Astrocyte (in vitro differentiated cells and primary cell): ENCODE measurements around the gene SLC6A16. TPM values are rescaled to one million over a fixed set of nuclear protein-coding genes. Genes with fewer than 3 reads are reported as not detected.
"Not testable (repeated sequence)": the region's sequence is repeated elsewhere in the genome, so short reads cannot be mapped to it uniquely, and the experiment has no call there.

Experiments used
- DNase-seq: peaks from one replicate; pipeline ENCODE4 v3.0.0-alpha.2; 2010; ENCODE audit warnings: low read depth
- FAIRE-seq: peaks from 2 replicates; lab custom pipeline; 2011; peaks lifted over from hg19 to GRCh38; lab: Jason Lieb, UNC
- H2AFZ ChIP-seq: 2 replicates; pipeline ENCODE4 v1.6.0; 2012; ENCODE audit warnings: low read depth, low read length, inconsistent platforms
- H3K27ac ChIP-seq: 2 replicates; pipeline ENCODE4 v1.5.1; 2011; ENCODE audit warnings: low read depth, low read length, inconsistent platforms
- H3K27me3 ChIP-seq: 2 replicates; pipeline ENCODE4 v1.6.0; 2011; ENCODE audit warnings: low read length, inconsistent platforms; ENCODE audit not compliant: insufficient read depth
- H3K36me3 ChIP-seq: 2 replicates; pipeline ENCODE4 v1.5.1; 2011; ENCODE audit warnings: low read length, inconsistent platforms; ENCODE audit not compliant: insufficient read depth
- H3K4me1 ChIP-seq: 2 replicates; pipeline ENCODE4 v1.5.1; 2011; ENCODE audit warnings: low read length, inconsistent platforms; ENCODE audit not compliant: insufficient read depth
- H3K4me2 ChIP-seq: 2 replicates; pipeline ENCODE4 v1.6.0; 2012; ENCODE audit warnings: low read length, inconsistent platforms
- H3K4me3 ChIP-seq: 2 replicates; pipeline ENCODE4 v1.5.1; 2011; ENCODE audit warnings: low read depth, mild to moderate bottlenecking, low read length, inconsistent platforms; ENCODE audit not compliant: insufficient read depth
- H3K79me2 ChIP-seq: 2 replicates; pipeline ENCODE4 v1.6.0; 2012; ENCODE audit warnings: mild to moderate bottlenecking, low read length, inconsistent platforms; ENCODE audit not compliant: insufficient read depth
- H3K9ac ChIP-seq: 2 replicates; pipeline ENCODE4 v1.6.0; 2012; ENCODE audit warnings: mild to moderate bottlenecking, low read length, inconsistent platforms
- H3K9me3 ChIP-seq: 2 replicates; pipeline ENCODE4 v1.5.1; 2012; ENCODE audit warnings: low read depth, mild to moderate bottlenecking, low read length, inconsistent platforms; ENCODE audit not compliant: insufficient read depth
- H4K20me1 ChIP-seq: 2 replicates; pipeline ENCODE4 v1.6.0; 2012; ENCODE audit warnings: low read length, inconsistent platforms; ENCODE audit not compliant: insufficient read depth
- H3K27ac Mint-ChIP-seq: one replicate; pipeline ENCODE4 v1.8.0; 2021; ENCODE audit warnings: mild to moderate bottlenecking, mixed read lengths; ENCODE audit not compliant: unreplicated experiment
- H3K27me3 Mint-ChIP-seq: one replicate; pipeline ENCODE4 v1.8.0; 2021; ENCODE audit warnings: low read depth, mixed read lengths; ENCODE audit not compliant: unreplicated experiment
- H3K36me3 Mint-ChIP-seq: one replicate; pipeline ENCODE4 v1.8.0; 2021; ENCODE audit warnings: low read depth, mixed read lengths; ENCODE audit not compliant: unreplicated experiment
- H3K4me1 Mint-ChIP-seq: one replicate; pipeline ENCODE4 v1.8.0; 2021; ENCODE audit warnings: low read depth, mixed read lengths; ENCODE audit not compliant: unreplicated experiment
- H3K4me3 Mint-ChIP-seq: one replicate; pipeline ENCODE4 v1.8.0; 2021; ENCODE audit warnings: mild to moderate bottlenecking, moderate library complexity, mixed read lengths; ENCODE audit not compliant: unreplicated experiment
- H3K9me3 Mint-ChIP-seq: one replicate; pipeline ENCODE4 v1.8.0; 2021; ENCODE audit warnings: mild to moderate bottlenecking, mixed read lengths; ENCODE audit not compliant: unreplicated experiment
- CTCF ChIP-seq: IDR thresholded peaks from 2 replicates; pipeline ENCODE4 v1.5.1; 2011; ENCODE audit warnings: low read depth, mild to moderate bottlenecking, inconsistent platforms, low read length, moderate library complexity; ENCODE audit not compliant: insufficient read depth
- EZH2 ChIP-seq: IDR thresholded peaks from 2 replicates; pipeline ENCODE4 v1.6.1; 2012; ENCODE audit warnings: mild to moderate bottlenecking, low read length, inconsistent platforms; ENCODE audit not compliant: insufficient read depth
- total RNA-seq: library from RNA; stranded (reverse); gene quantifications from 2 replicates; pipeline ENCODE4 v1.2.1, GENCODE V29; 2021

SLC6A16 gene
- total RNA-seq, 1 donor from 2014 or later = 4.6 TPM

GRCh38 chr19:49331616-49332055 lies 6.6 kb upstream of the SLC6A16 start:
- Histone ChIP-seq H3K9ac (no peak overlapping the region), H3K9me3 (no peaks in the 10 kb centered on the region), H3K36me3 (no peaks in the 10 kb centered on the region), H3K27ac (no peak overlapping the region), H2AFZ (no peak overlapping the region), H3K4me1 (no peaks in the 10 kb centered on the region), H3K79me2 (no peaks in the 10 kb centered on the region), H4K20me1 (peaks cover 3% of the 10 kb centered on the region), H3K4me2 (no peak overlapping the region), H3K4me3 (no peak overlapping the region), H3K27me3 (no peaks in the 10 kb centered on the region)
- Mint-ChIP-seq H3K4me3 (no peak overlapping the region), H3K27ac (no peak overlapping the region), H3K4me1 (peaks cover 9% of the 10 kb centered on the region), H3K27me3 (no peaks in the 10 kb centered on the region), H3K9me3 (no peaks in the 10 kb centered on the region), H3K36me3 (peaks cover 32% of the 10 kb centered on the region)
- TF ChIP-seq CTCF = no peak
- TF ChIP-seq EZH2 = no peak
- DNase-seq (peak; percentile 45), FAIRE-seq (no peak)

DNA sequence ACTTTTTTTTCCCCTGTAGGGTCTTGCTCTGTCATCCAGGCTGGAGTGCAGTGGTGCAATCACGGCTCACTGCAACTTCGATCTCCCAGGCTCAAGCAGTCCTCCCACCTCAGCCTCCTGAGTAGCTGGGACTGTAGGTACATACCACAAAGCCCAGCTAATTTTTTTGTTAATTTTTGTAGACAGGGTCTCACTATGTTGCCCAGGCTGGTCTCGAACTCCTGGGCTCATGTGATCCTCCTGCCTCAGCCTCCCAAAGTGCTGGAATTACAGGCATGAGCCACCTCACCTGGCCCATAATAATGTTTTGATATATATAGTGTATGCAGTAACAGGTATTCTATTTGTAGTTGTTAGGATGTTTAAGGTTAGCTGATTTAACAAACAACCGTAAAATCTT lies 6.2 kb upstream of the SLC6A16 start:
- H3K27ac Mint-ChIP-seq, H3K4me3 ChIP-seq, FAIRE-seq, H3K4me1 ChIP-seq, H3K9me3 Mint-ChIP-seq, H3K27ac ChIP-seq, H3K79me2 ChIP-seq, H3K4me3 Mint-ChIP-seq, H3K27me3 Mint-ChIP-seq, H3K27me3 ChIP-seq, H3K36me3 ChIP-seq, H3K4me2 ChIP-seq, H2AFZ ChIP-seq, H3K4me1 Mint-ChIP-seq, DNase-seq, H3K9ac ChIP-seq, H3K9me3 ChIP-seq, H4K20me1 ChIP-seq: not testable (repeated sequence)
- H3K36me3 Mint-ChIP-seq = peaks cover 32% of the 10 kb centered on the region

- Histone ChIP-seq H3K79me2 (no peaks in the 10 kb centered on the region), H3K9ac (no peak overlapping the region), H3K27ac (no peak overlapping the region), H3K4me2 (no peak overlapping the region), H3K36me3 (no peaks in the 10 kb centered on the region), H3K27me3 (no peaks in the 10 kb centered on the region), H4K20me1 (no peaks in the 10 kb centered on the region), H3K9me3 (no peaks in the 10 kb centered on the region), H3K4me1 (no peaks in the 10 kb centered on the region), H2AFZ (no peak overlapping the region), H3K4me3 (no peak overlapping the region)
- DNase-seq = no peak
- TF ChIP-seq EZH2 (no peak), CTCF (no peak)
- Mint-ChIP-seq H3K27me3 (no peaks in the 10 kb centered on the region), H3K36me3 (peaks cover 28% of the 10 kb centered on the region), H3K9me3 (no peaks in the 10 kb centered on the region), H3K27ac (no peak overlapping the region), H3K4me1 (peaks cover 9% of the 10 kb centered on the region), H3K4me3 (no peak overlapping the region)
- no peak for FAIRE-seq
These were observed 3.8 kb upstream of the SLC6A16 start for GRCh38 chr19:49328741-49329140.
